MM.1S (cell line): ENCODE data around the gene VEGFB.

ENCODE experiments used
- DNase-seq: peaks from one replicate; pipeline ENCODE4 v3.0.0-alpha.2; 2015
- H2AFZ ChIP-seq: fragments of 300-600 bp; sonication (generic); 2 replicates; pipeline ENCODE4 v1.6.0; 2016; ENCODE audit warnings: antibody characterized with exemption, low read length
- H3F3A ChIP-seq: fragments of 300-600 bp; sonication (generic); 2 replicates; pipeline ENCODE4 v1.6.1; 2016; ENCODE audit warnings: mild to moderate bottlenecking, antibody characterized with exemption, low read length, moderate library complexity, mixed read lengths; ENCODE audit not compliant: insufficient read depth
- H3K27ac ChIP-seq: fragments of 300-600 bp; sonication (generic); 2 replicates; pipeline ENCODE4 v1.5.1; 2016; ENCODE audit warnings: mild to moderate bottlenecking, low read length
- H3K27me3 ChIP-seq: fragments of 300-600 bp; sonication (generic); replicated peaks from 2 replicates; pipeline ENCODE4 v1.6.0; 2016; ENCODE audit warnings: low read length; ENCODE audit not compliant: insufficient read depth
- H3K36me3 ChIP-seq: fragments of 300-600 bp; sonication (generic); replicated peaks from 2 replicates; pipeline ENCODE4 v1.6.1; 2016; ENCODE audit warnings: mild to moderate bottlenecking, low read length, mixed read lengths; ENCODE audit not compliant: insufficient read depth
- H3K4me1 ChIP-seq: fragments of 300-600 bp; sonication (generic); 2 replicates; pipeline ENCODE4 v1.6.1; 2016; ENCODE audit warnings: low read length, mixed read lengths
- H3K4me2 ChIP-seq: fragments of 300-600 bp; sonication (generic); 2 replicates; pipeline ENCODE4 v1.6.0; 2016; ENCODE audit warnings: low read depth, low read length
- H3K4me3 ChIP-seq: fragments of 300-600 bp; sonication (generic); 2 replicates; pipeline ENCODE4 v1.5.1; 2016; ENCODE audit warnings: low read length, mixed read lengths
- H3K79me2 ChIP-seq: fragments of 300-600 bp; sonication (generic); 2 replicates; pipeline ENCODE4 v1.6.1; 2016; ENCODE audit warnings: mixed run types, low read length, mixed read lengths
- H3K9ac ChIP-seq: fragments of 300-600 bp; sonication (generic); 2 replicates; pipeline ENCODE4 v1.6.1; 2016; ENCODE audit warnings: low read length, mixed read lengths
- H3K9me2 ChIP-seq: fragments of 300-600 bp; sonication (generic); replicated peaks from 2 replicates; pipeline ENCODE4 v1.6.1; 2016; ENCODE audit warnings: mild to moderate bottlenecking, low read length, mixed read lengths; ENCODE audit not compliant: insufficient read depth
- H3K9me3 ChIP-seq: fragments of 300-600 bp; sonication (generic); replicated peaks from 2 replicates; pipeline ENCODE4 v1.6.1; 2016; ENCODE audit warnings: mild to moderate bottlenecking, low read length, mixed read lengths; ENCODE audit not compliant: insufficient read depth
- H4K20me1 ChIP-seq: fragments of 300-600 bp; sonication (generic); 2 replicates; pipeline ENCODE4 v1.6.1; 2016; ENCODE audit warnings: mild to moderate bottlenecking, low read length, moderate library complexity, mixed read lengths; ENCODE audit not compliant: insufficient read depth
- EZH2 ChIP-seq: fragments of 300-600 bp; sonication (generic); optimal IDR thresholded peaks from 2 replicates; pipeline ENCODE3; 2017; ENCODE audit warnings: low read depth, mild to moderate bottlenecking, antibody characterized with exemption, low read length, mixed read lengths
- EZH2phosphoT487 ChIP-seq: fragments of 300-600 bp; sonication (generic); IDR thresholded peaks from 2 replicates; pipeline ENCODE4 v1.6.1; 2018; ENCODE audit warnings: antibody characterized with exemption, low read length
- TF ChIP-seq, protein P1 (sequence below): fragments of 300-600 bp; sonication (generic); IDR thresholded peaks from 2 replicates; pipeline ENCODE4 v1.5.1; 2016; ENCODE audit warnings: antibody characterized with exemption, low read length, mixed read lengths

VEGFB gene

DNA sequence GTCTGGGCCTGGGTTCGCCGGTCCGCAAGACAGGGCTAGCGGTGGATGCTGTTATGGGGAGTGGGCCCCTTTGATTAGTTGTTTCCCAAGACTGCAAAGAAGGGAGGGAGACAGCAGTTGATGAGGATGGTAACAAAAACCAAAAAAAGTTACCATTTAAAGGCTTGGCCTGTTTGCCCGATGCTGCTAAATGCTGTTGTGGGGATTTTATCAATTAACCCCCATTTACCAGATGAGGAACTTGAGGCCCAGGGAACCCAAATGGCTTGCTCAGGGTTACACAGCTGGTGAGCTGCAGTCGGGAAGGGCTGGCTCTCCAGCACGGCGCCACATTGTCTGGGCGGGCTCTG is 11.8 kb upstream of the VEGFB start:
- no peaks in the 10 kb centered on the region for H3K9me3 ChIP-seq
- peaks cover 10% of the 10 kb centered on the region for H3K4me1 ChIP-seq
- H3K27ac ChIP-seq, result no peak overlapping the region
- H3F3A ChIP-seq, result no peaks in the 10 kb centered on the region
- H2AFZ ChIP-seq, result no peak overlapping the region
- H3K4me3 ChIP-seq, result no peak overlapping the region
- H3K36me3 ChIP-seq, result no peaks in the 10 kb centered on the region
- DNase-seq, result no peak
- H3K79me2 ChIP-seq, result peaks cover 25% of the 10 kb centered on the region
- no peaks in the 10 kb centered on the region for H3K27me3 ChIP-seq
- no peaks in the 10 kb centered on the region for H3K9me2 ChIP-seq
- no peak overlapping the region for H3K4me2 ChIP-seq
- H4K20me1 ChIP-seq, result no peaks in the 10 kb centered on the region
- H3K9ac ChIP-seq, result no peak overlapping the region
- no peak for TF ChIP-seq EZH2
- TF ChIP-seq, protein P1, sequence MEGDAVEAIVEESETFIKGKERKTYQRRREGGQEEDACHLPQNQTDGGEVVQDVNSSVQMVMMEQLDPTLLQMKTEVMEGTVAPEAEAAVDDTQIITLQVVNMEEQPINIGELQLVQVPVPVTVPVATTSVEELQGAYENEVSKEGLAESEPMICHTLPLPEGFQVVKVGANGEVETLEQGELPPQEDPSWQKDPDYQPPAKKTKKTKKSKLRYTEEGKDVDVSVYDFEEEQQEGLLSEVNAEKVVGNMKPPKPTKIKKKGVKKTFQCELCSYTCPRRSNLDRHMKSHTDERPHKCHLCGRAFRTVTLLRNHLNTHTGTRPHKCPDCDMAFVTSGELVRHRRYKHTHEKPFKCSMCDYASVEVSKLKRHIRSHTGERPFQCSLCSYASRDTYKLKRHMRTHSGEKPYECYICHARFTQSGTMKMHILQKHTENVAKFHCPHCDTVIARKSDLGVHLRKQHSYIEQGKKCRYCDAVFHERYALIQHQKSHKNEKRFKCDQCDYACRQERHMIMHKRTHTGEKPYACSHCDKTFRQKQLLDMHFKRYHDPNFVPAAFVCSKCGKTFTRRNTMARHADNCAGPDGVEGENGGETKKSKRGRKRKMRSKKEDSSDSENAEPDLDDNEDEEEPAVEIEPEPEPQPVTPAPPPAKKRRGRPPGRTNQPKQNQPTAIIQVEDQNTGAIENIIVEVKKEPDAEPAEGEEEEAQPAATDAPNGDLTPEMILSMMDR, result no peak
- TF ChIP-seq EZH2phosphoT487, result no peak

DNA sequence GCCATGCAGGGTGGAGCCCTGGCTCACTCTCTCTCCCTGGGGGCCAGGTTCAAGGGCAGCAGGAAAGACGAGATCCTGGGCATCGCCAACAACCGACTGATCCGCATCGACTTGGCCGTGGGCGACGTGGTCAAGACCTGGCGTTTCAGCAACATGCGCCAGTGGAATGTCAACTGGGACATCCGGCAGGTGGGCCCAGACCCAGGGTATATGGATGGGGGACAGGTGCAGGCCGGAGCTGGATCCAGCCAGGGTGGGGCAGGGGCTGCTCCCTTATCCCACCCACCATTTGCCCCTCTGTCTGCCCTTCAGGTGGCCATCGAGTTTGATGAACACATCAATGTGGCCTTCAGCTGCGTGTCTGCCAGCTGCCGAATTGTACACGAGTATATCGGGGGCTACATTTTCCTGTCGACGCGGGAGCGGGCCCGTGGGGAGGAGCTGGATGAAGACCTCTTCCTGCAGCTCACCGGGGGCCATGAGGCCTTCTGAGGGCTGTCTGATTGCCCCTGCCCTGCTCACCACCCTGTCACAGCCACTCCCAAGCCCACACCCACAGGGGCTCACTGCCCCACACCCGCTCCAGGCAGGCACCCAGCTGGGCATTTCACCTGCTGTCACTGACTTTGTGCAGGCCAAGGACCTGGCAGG is 11.3 kb upstream of the VEGFB start:
- Histone ChIP-seq H3K79me2 (peaks cover 25% of the 10 kb centered on the region), H3K4me3 (no peak overlapping the region), H3K9me3 (no peaks in the 10 kb centered on the region), H3K9ac (no peak overlapping the region), H3K36me3 (no peaks in the 10 kb centered on the region), H4K20me1 (no peaks in the 10 kb centered on the region), H2AFZ (no peak overlapping the region), H3K4me1 (peaks cover 10% of the 10 kb centered on the region), H3K4me2 (no peak overlapping the region), H3K27me3 (no peaks in the 10 kb centered on the region), H3K9me2 (no peaks in the 10 kb centered on the region), H3F3A (no peaks in the 10 kb centered on the region), H3K27ac (no peak overlapping the region)
- TF ChIP-seq EZH2phosphoT487, result no peak
- TF ChIP-seq, protein P1, result no peak
- TF ChIP-seq EZH2, result no peak
- DNase-seq, result no peak

DNA sequence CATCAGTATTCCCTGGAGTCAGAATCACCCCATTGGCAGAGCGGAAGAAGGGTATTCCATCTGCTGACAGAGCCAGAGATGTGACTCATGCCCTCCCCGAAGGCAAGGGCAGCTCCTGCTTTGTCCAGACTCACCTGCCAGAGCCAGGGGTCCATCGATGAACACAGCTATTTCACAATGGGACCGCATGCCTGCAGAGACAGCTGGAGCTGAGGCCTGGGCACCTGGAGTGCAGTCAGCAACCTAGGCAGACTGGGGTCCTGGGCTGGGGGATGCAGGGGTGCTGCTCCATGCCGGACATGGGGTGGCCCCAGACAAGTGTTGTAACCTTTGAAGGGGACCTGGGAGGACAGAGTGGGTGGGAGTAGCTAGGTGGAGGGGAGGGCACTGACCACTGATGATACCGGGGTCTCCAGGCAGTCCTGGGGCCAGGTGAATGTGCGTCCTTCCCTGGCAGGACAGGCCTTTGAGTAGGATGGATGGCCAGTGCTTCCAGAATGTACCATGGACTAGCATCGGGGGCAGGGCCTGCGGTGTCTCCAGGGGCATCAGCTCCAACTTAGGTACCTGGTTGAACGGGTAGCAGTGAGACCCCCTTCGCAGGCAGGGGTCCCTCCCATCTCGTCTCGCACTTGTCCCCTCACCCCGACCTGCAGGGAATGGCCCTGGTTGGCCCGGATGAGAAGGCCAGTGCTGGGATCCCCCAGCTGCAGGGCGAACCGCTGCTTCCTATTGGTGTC is 10.1 kb upstream of the VEGFB start:
- no peak overlapping the region for H3K4me3 ChIP-seq
- no peak for DNase-seq
- H3F3A ChIP-seq, result no peaks in the 10 kb centered on the region
- H2AFZ ChIP-seq, result no peak overlapping the region
- H3K79me2 ChIP-seq, result peaks cover 25% of the 10 kb centered on the region
- H3K9me2 ChIP-seq, result no peaks in the 10 kb centered on the region
- H3K4me2 ChIP-seq, result no peak overlapping the region
- TF ChIP-seq EZH2, result no peak
- TF ChIP-seq, protein P1, result no peak
- no peak for TF ChIP-seq EZH2phosphoT487
- no peak overlapping the region for H3K27ac ChIP-seq
- peaks cover 10% of the 10 kb centered on the region for H3K4me1 ChIP-seq
- H3K9ac ChIP-seq, result no peak overlapping the region
- H4K20me1 ChIP-seq, result no peaks in the 10 kb centered on the region
- H3K27me3 ChIP-seq, result no peaks in the 10 kb centered on the region
- no peaks in the 10 kb centered on the region for H3K9me3 ChIP-seq
- no peaks in the 10 kb centered on the region for H3K36me3 ChIP-seq
